ENCODE data around the gene SMARCAL1.

DNA sequence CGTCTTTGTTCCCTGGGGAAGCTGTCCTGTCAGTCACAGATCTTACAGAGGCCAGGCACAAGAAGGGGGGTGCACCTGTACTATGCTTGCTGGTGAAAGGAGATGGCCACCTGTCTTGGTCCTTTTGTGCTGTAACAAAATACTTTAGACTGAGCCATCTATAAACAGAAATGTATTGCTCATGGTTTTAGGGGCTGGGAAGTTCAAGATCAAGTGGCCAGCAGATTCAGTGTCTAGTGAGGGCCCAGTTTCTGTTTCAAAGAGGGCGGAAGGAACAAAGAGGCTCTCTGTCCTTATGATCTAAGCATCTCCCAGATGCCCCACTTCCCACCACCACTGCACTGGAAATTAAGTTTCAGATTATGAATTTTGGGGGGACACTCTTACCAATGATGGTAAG is 50.9 kb downstream of the SMARCAL1 start:
- TF ChIP-seq POLR2AphosphoS5 (IDR thresholded peaks at IDR 0.05; ENCODE audit: borderline replicate concordance, low read depth, low read length), result no peak
- no peak for TF ChIP-seq EZH2 (IDR thresholded peaks at IDR 0.05)
- no peak for TF ChIP-seq FOXP2 (optimal IDR thresholded peaks at IDR 0.05; ENCODE audit: control extremely low read depth, extremely low read length, insufficient read depth)
